GM20000 (cell line): ENCODE results near the gene GPR83.

ENCODE experiments used
- DNase-seq: peaks from one replicate; pipeline ENCODE4 v3.0.0; 2012; ENCODE audit warnings: low spot score
- TF ChIP-seq, protein P1 (sequence below): IDR thresholded peaks from 2 replicates; pipeline ENCODE4 v1.5.1; 2012; ENCODE audit warnings: mild to moderate bottlenecking, control low read depth; ENCODE audit errors: extremely low read depth, missing control alignments

The GPR83 gene

GRCh38 chr11:94343495-94343894 lies 57.7 kb downstream of the GPR83 start:
- no peak for DNase-seq
- TF ChIP-seq, protein P1, sequence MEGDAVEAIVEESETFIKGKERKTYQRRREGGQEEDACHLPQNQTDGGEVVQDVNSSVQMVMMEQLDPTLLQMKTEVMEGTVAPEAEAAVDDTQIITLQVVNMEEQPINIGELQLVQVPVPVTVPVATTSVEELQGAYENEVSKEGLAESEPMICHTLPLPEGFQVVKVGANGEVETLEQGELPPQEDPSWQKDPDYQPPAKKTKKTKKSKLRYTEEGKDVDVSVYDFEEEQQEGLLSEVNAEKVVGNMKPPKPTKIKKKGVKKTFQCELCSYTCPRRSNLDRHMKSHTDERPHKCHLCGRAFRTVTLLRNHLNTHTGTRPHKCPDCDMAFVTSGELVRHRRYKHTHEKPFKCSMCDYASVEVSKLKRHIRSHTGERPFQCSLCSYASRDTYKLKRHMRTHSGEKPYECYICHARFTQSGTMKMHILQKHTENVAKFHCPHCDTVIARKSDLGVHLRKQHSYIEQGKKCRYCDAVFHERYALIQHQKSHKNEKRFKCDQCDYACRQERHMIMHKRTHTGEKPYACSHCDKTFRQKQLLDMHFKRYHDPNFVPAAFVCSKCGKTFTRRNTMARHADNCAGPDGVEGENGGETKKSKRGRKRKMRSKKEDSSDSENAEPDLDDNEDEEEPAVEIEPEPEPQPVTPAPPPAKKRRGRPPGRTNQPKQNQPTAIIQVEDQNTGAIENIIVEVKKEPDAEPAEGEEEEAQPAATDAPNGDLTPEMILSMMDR = no peak

DNA sequence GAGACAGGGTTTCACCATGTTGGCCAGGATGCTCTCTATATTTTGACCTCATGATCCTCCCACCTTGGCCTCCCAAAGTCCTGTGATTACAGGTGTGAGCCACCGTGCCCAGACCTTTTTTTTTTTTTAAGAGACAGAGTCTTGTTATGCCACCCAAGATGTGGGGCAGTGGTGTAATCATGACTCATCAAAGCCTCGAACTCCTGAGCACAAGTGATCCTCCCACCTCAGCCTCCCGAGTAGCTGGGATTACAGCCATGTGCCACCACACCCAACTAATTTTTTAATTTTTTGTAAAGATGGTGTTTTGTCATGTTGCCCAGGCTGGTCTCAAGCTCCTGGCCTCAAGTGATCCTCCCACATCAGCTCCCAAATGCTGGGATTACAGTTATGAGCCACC lies 59.0 kb downstream of the GPR83 start:
- DNase-seq = no peak
- TF ChIP-seq, protein P1 = no peak

GRCh38 chr11:94338651-94339050 lies 62.6 kb downstream of the GPR83 start:
- TF ChIP-seq, protein P1 = no peak
- no peak for DNase-seq

GRCh38 chr11:94336033-94336432 lies 65.2 kb downstream of the GPR83 start:
- DNase-seq = no peak
- TF ChIP-seq, protein P1 = no peak

- TF ChIP-seq, protein P1 = no peak
- no peak for DNase-seq
These were observed 68.4 kb downstream of the GPR83 start for GRCh38 chr11:94332814-94333213.

DNA sequence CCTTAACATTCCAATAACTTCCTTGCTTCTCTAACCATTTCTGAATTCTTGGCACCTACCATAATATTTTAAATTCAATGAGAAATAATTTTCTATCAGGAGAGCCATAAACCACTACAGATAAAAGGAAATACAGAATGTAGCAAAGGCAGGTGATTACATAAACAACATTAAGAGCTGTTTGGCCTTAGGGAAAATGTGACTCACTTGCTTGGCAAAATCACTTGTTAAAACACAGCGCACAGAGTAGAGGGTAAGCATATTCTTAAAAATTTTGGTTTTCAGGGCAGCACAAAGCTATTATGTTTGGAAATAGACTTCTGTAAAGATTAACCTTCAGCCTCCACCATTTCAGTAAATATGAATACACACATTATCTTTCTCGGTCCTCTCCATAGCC lies 70.4 kb downstream of the GPR83 start:
- no peak for DNase-seq
- TF ChIP-seq, protein P1 = no peak

GRCh38 chr11:94329501-94329900 lies 71.7 kb downstream of the GPR83 start:
- TF ChIP-seq, protein P1 = no peak
- DNase-seq = no peak
